Kidney glomerular epithelial cell (primary cell): ENCODE measurements around the gene FAM228B.
"Not testable (repeated sequence)": the region's sequence is repeated elsewhere in the genome, so short reads cannot be mapped to it uniquely, and the experiment has no call there.

ENCODE experiments used
- DNase-seq: peaks from one replicate; lab custom pipeline; 2025; lab: John Stamatoyannopoulos, UW

The FAM228B gene

GRCh38 chr2:24123195-24123921, at the start of gene FAM228B, which contains the start of gene PFN4:
TSS of gene FAM228B (plus strand) at chr2:24123469. CDS start at chr2:24124362, 893 bp downstream.
TSS of gene PFN4 (minus strand) at chr2:24123334. CDS start at chr2:24122535, 799 bp downstream.
- DNase-seq: peak; percentile 48

DNA sequence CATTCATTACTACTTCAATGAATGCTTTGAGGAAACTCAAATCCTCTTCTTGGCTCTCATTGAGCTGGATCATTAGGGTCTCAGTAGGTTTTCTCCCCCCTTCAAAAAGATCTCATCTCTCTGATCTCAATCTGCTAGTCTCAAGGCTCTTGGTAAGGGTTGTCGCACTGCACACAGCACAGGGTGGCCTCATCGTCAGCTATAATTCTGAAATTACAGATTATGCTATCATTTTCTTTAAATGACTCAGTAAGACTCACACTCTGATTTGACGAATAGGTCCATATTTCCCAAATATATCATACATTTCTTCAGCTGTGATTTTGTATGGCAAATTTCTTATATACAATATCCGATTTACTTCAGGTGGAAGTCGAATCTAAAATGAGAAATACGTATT, 49.5 kb upstream of the FAM228B start:
- no peak for DNase-seq

DNA sequence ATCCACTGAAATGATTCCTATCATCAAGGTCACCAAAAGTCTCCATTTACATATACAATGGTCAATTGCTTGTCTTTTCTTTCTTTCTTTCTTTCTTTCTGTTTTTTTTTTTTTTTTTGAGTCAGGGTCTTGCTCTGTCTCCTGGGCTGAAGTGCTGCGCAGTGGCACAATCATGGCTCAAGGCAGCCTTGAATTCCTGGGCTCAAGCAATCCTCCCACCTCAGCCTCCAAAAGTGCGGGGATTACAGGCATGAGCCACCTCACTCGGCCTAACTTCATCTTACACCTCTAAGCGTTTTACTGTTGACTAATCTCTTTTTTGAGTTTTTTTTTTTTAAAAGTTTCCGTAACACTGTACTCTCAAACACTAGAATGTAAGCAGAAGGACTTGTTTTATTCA, 48.0 kb upstream of the FAM228B start:
- no peak for DNase-seq

DNA sequence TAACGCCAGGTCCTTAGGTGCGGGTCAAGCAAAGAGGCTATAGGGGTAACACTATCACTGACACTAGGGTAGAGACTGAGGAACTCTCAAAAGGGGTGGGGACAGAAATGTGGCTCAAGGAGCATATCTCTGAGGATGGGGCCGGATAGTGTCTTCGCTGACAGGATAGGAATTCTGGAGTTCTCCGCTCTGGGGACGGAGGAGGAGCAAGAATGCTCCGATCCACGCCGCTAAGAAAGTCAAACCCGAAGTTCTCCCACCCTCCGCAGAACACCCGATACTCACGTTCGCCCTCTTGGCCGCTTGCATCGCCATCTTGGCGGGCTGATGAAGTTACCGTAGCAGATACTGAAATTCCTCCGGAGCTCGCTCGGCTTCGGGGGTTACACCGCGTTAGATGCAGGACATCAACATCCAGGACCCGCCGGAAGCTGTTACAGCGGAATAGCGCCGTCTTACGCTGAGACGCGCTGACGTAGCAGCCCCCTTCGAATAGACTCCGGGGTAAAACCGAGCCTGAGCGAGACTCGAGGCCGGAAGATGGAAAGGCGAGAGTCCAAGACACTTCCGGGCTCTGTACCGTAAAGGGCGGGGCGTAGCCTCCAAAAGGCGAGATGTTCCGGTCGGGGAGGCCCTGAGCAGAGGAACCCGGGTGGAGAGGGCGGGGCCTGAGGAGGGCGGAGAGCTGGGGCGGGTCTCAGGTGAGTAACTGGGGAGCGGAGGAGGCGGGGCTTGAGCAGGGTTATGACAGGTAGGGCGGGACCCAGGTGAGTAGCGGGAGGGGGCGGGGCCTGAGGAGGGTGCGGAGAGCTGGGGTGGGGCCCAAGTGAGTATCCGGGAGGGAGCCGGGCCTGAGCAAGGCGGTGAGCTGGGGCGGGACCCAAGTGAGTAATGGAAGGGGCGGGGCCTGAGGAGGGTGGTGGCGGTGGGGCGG, 47.1 kb upstream of the FAM228B start, which contains the start of gene SF3B6:
Gene SF3B6 (minus strand): TSS at position 412 of the 934 bp plus-strand sequence. CDS start 97 bp downstream, at position 315.
- peak; percentile 97 for DNase-seq

GRCh38 chr2:24076849-24077534, 46.3 kb upstream of the FAM228B start:
- no peak for DNase-seq

DNA sequence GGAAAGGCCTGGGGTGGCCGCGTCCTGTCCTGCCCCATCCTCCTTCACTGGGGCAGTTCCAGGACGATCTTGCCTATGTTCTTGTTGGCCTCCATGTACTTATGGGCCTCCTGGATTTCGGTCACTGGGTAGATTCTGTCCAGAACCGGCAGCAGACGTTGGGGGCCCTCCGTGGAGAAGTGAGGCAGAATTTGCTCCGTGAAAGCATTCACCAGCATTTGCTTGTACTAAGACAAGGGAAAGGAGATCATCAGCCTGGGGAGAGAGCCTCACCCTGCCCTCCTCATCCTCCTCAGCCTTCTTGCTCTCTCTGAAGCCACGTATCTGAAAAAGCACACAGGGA, 45.8 kb upstream of the FAM228B start:
- no peak for DNase-seq

GRCh38 chr2:24077879-24078278, 45.4 kb upstream of the FAM228B start:
- DNase-seq: no peak

DNA sequence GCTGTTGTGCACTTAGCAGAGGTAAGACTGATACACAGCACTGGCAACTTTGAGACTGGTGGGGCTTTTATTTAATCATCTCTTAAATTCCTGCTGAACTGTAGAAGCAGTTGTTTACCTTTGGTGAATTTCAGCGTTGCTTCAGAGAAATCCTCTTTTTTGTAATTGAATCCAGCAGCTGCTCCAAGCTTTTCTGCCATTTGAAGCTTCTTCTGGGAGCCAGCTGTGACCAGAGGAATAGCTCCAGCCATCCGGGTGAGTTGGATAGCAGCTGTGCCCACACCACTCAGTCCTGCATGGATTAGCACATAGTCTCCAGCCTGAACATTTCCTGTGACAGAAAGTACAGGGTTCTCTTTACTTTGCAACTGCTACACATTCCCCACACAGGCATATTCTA, 42.6 kb upstream of the FAM228B start:
- DNase-seq: no peak

- DNase-seq: no peak
Measured at GRCh38 chr2:24082787-24083566, 40.3 kb upstream of the FAM228B start.

DNA sequence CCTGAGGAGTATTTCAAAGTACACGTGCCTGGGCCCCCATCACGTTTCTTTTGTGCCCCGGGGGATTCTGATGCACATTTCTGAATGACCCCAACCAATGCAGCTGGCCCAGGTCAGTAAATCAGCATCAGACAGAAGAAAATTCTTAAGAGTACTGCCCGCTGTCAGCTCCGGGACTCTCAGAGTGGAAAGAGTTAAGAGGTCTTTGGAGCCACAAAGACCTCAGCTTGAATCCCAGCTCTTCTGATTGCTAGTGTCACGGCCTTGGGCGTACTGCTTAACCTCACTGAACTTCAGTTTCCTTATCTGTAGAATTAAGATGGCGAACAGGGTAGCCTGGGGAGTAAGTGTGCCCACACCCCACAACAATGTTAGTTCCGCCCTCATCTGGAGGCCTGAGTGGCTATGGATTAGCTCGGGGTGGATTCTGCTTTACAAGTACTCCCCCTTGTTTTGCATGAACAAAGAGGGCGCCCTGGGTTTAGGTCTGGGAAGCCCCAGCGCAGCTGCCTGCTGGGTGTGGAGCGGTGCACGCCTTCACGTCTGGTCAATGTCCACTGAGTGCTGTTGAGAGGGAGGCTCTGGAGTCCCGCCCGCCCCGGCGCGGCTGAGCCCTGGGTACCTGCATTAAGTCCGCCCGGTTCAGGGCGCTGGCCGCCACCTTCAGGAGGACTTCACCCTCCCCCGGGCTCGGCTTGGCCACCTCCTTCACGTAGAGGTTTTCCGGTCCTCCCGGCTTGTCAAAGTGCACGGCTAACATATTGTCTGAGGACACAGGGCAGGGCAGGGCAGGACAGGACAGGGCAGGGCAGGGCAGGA, 39.5 kb upstream of the FAM228B start:
- DNase-seq: peak; percentile 73

DNA sequence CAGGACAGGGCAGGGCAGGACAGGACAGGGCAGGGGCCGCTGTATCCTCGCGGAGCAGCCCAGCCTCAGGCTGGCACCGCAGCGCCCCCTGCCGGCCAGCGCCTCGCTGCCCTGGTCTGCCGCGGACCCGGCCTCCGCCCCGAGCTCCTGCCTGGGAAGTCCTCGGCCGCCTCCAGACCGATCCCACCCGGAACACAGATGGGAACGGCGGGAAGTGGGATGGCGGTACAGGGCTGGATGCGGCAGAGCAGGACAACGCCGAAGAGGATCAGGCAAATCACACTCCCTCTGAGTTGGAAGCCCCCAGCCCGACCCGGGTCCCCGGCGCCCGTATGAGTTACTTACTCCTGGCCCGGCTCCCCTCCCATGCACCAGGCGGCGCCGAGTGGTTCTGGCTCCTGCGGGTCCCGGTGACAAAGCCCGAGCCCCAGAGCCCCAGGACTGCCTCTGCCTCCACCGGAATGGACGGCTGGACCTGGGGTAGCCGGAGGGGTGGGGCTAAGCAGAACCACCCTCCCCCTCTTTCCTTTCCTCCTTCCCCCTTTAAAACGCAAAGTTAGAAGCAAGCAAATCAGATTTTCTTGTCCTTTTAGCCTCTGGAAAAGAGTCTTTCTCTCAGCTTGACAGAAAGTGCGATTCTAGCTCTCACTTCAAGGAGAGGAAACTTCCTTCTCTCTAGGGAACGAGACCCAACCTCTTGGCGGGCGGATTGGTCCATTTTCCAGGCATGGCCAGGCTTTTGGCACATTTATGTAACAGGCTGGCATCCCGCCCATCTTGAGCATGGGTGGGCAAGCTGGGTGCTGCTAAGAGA, 38.7 kb upstream of the FAM228B start, which contains the start of gene TP53I3:
Gene TP53I3 (minus strand): TSS at position 449 of the 814 bp plus-strand sequence. CDS start 508 bp downstream, outside the sequence.
- DNase-seq: peak; percentile 90

- DNase-seq: no peak
Measured at GRCh38 chr2:24085200-24085489, 38.1 kb upstream of the FAM228B start.

DNA sequence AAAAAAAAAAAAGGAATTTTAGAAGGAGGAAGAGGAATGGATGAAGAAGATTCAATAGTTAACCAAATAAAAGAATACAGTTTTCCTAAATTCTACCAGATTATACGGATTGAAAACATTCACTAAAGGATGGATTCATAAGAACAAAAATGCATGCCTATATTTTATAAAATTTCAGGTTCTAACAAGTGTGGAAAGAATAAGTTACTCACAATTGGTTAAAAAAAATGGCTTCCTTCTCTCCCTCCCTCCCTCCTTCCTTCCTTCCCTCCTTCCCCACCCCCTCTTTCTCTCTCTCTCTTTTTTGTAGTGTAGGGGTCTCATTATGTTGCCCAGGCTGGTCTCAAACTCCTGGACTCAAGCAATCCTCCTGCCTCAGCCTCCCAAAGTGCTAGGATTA, 37.0 kb upstream of the FAM228B start:
- DNase-seq: no peak

DNA sequence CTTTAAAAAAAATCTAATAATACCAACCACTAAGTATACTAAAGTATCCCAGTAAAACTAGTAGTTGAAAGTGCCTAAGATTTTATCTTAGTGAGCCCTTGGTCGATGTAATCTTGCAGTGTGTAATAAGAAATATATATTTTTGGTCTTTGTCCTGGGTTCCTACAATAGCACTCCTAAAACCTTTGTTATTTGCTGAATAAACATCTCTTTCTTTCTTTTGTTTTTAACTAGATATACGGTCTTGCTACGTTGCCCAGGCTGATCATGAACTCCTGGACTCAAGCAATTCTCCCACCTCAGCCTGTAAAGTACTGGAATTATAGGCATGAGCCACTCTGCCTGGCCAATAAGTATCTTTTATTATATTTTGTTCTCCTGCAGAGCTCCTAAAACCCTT, 36.2 kb upstream of the FAM228B start:
- no peak for DNase-seq

DNA sequence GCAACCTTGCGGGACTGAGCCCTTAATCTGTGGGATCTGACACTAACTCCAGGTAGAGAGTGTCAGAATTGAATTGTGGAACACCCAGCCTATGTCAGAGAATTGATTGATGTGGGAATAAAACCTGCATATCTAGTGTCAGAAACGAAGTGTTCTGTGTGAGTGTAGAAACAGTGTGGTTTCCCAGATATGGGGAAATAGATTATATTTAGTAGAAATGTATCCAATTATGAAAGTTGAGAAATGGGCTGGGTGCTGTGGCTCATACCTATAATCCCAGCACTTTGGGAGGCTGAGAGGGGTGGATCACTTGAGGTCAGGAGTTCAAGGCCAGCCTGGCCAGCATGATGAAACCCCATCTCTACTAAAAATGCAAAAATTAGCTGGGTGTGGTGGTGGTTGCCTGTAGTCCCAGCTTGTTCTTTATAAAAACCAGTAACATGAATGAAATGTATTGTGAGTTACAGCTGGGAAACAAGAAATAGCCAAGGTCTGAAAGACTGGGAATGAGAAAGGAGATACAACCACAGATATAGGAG, 34.4 kb upstream of the FAM228B start:
- DNase-seq: no peak

DNA sequence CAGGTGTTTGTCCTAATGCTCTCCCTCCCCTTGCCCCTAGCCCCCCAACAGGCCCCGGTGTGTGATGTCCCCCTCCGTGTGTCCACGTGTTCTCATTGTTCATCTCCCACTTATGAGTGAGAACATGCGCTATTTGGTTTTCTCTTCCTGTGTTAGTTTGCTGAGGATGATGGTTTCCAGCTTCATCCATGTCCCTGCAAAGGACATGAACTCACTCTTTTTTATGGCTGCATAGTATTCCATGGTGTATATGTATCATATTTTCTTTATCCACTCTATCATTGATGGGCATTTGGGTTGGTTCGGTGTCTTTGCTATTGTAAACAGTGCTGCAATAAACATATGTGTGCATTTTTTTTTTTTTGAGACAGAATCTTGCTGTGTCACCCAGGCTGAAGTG, 30.0 kb upstream of the FAM228B start:
- not testable (repeated sequence) for DNase-seq

GRCh38 chr2:24095171-24095677, 28.0 kb upstream of the FAM228B start:
- not testable (repeated sequence) for DNase-seq

- DNase-seq: not testable (repeated sequence)
Measured at GRCh38 chr2:24100732-24101131, 22.5 kb upstream of the FAM228B start.

- DNase-seq: no peak
Measured at GRCh38 chr2:24101992-24102391, 21.3 kb upstream of the FAM228B start.
